Liver (tissue), 9 donors: Measurements from ENCODE around the gene ABLIM1. TPM values are rescaled to one million over a fixed set of nuclear protein-coding genes. Genes with fewer than 3 reads are reported as not detected.

Source experiments
- DNase-seq: peaks from one replicate; pipeline ENCODE4 v3.0.0-alpha.2; 2017; ENCODE audit warnings: low spot score
- H3K27ac ChIP-seq, 2 donors: one replicate each; pipeline ENCODE4 v1.7.0; 2013; ENCODE audit warnings: inconsistent platforms in 2 of 2, low read length in 2 of 2, control low read depth in 1 of 2, low read depth in 1 of 2, mild to moderate bottlenecking in 1 of 2
- H3K27me3 ChIP-seq, 4 donors: one replicate each; pipeline versions ENCODE4 v1.6.1 to v1.7.0; 2013; ENCODE audit warnings: low read length in 3 of 4, inconsistent platforms in 1 of 4, mild to moderate bottlenecking in 1 of 4, moderate library complexity in 1 of 4; ENCODE audit not compliant: control insufficient read depth in 4 of 4, insufficient read depth in 4 of 4
- H3K36me3 ChIP-seq, 4 donors: one replicate each; pipeline versions ENCODE4 v1.6.1 to v1.7.0; 2013; ENCODE audit warnings: low read length in 3 of 4, mild to moderate bottlenecking in 3 of 4, low read depth in 1 of 4, moderate library complexity in 1 of 4; ENCODE audit not compliant: control insufficient read depth in 4 of 4, insufficient read depth in 3 of 4
- H3K4me1 ChIP-seq, 4 donors: one replicate each; pipeline versions ENCODE4 v1.6.1 to v1.7.0; 2013; ENCODE audit warnings: low read length in 3 of 4, mild to moderate bottlenecking in 3 of 4, moderate library complexity in 1 of 4; ENCODE audit not compliant: control insufficient read depth in 4 of 4, insufficient read depth in 4 of 4
- H3K4me3 ChIP-seq, 3 donors: one replicate each; pipeline versions ENCODE4 v1.6.1 to v1.7.0; 2013; ENCODE audit warnings: low read length in 3 of 3, control low read depth in 1 of 3, low read depth in 1 of 3, mild to moderate bottlenecking in 1 of 3
- H3K9ac ChIP-seq, 2 donors: one replicate each; pipeline ENCODE4 v1.7.0; 2013; ENCODE audit warnings: low read length in 2 of 2, mild to moderate bottlenecking in 2 of 2, moderate library complexity in 2 of 2, control low read depth in 1 of 2, low read depth in 1 of 2
- H3K9me3 ChIP-seq, 4 donors: one replicate each; pipeline versions ENCODE4 v1.6.1 to v1.7.0; 2013; ENCODE audit warnings: low read length in 3 of 4; ENCODE audit not compliant: control insufficient read depth in 4 of 4
- ATF3 ChIP-seq: IDR thresholded peaks from 2 replicates; pipeline ENCODE4 v1.6.1; 2016; ENCODE audit warnings: antibody characterized with exemption
- CTCF ChIP-seq: fragments of 150-350 bp; IDR thresholded peaks from 2 replicates; pipeline ENCODE4 v1.5.1; 2017; ENCODE audit warnings: improper control_type of control experiment, low read depth, low read length; ENCODE audit not compliant: missing input control
- EGR1 ChIP-seq, 2 donors: IDR thresholded peaks; 2 replicates each; pipeline ENCODE4 v1.6.1; 2016 to 2018; ENCODE audit warnings: antibody characterized with exemption in 2 of 2, low read depth in 2 of 2
- FOXA1 ChIP-seq: IDR thresholded peaks from 2 replicates; pipeline ENCODE4 v1.6.1; 2016; ENCODE audit warnings: antibody characterized with exemption
- FOXA2 ChIP-seq: IDR thresholded peaks from 2 replicates; pipeline ENCODE4 v1.6.1; 2016; ENCODE audit warnings: antibody characterized with exemption
- GABPA ChIP-seq, 2 donors: IDR thresholded peaks in 1 of 2; conservative IDR thresholded peaks in 1 of 2; 2 replicates each; pipeline ENCODE4 v1.6.1; 2016; ENCODE audit warnings: antibody characterized with exemption in 2 of 2, mild to moderate bottlenecking in 1 of 2, moderate library complexity in 1 of 2
- HNF4A ChIP-seq, 2 donors: conservative IDR thresholded peaks; 2 replicates each; pipeline ENCODE4 v1.6.1; 2016; ENCODE audit warnings: antibody characterized with exemption in 2 of 2, mild to moderate bottlenecking in 2 of 2
- HNF4G ChIP-seq: IDR thresholded peaks from 2 replicates; pipeline ENCODE4 v1.6.1; 2016; ENCODE audit warnings: antibody characterized with exemption
- JUND ChIP-seq, 2 donors: IDR thresholded peaks; 2 replicates each; pipeline ENCODE4 v1.6.1; 2016; ENCODE audit warnings: antibody characterized with exemption in 2 of 2
- MAX ChIP-seq: IDR thresholded peaks from 2 replicates; pipeline ENCODE4 v1.6.1; 2016; ENCODE audit warnings: antibody characterized with exemption
- NR2F2 ChIP-seq: IDR thresholded peaks from 2 replicates; pipeline ENCODE4 v1.6.1; 2016; ENCODE audit warnings: antibody characterized with exemption
- RAD21 ChIP-seq, 2 donors: IDR thresholded peaks; 2 replicates each; pipeline ENCODE4 v1.6.1; 2016; ENCODE audit warnings: antibody characterized with exemption in 2 of 2, mild to moderate bottlenecking in 2 of 2
- RXRA ChIP-seq, 2 donors: IDR thresholded peaks; 2 replicates each; pipeline ENCODE4 v1.6.1; 2017 to 2018; ENCODE audit warnings: antibody characterized with exemption in 2 of 2, mild to moderate bottlenecking in 1 of 2
- SP1 ChIP-seq: IDR thresholded peaks from 2 replicates; pipeline ENCODE4 v1.6.1; 2018; ENCODE audit warnings: antibody characterized with exemption, mild to moderate bottlenecking
- TAF1 ChIP-seq: conservative IDR thresholded peaks from 2 replicates; pipeline ENCODE4 v1.6.1; 2016; ENCODE audit warnings: antibody characterized with exemption, mild to moderate bottlenecking
- YY1 ChIP-seq: IDR thresholded peaks from 2 replicates; pipeline ENCODE4 v1.6.1; 2016; ENCODE audit warnings: antibody characterized with exemption, mild to moderate bottlenecking
- ZBTB33 ChIP-seq: IDR thresholded peaks from 2 replicates; pipeline ENCODE4 v1.6.1; 2016; ENCODE audit warnings: antibody characterized with exemption
- WGBS: extraction: QIAGEN DNeasy Blood & Tissue Kit; methylation state at CpG from one replicate; pipeline ENCODE4 v1.1.7; 2013; 5-methylcytosine and 5-hydroxymethylcytosine counted together
- polyA plus RNA-seq, 2 donors: library from polyadenylated mRNA; stranded (reverse) in 1 of 2; unstranded in 1 of 2; fragments of 200-250 nt in 1 of 2; fragments of >200 nt in 1 of 2; fragmentation: Nextera tagmentation in 1 of 2; extraction: Ambion mirVana in 1 of 2; gene quantifications; one replicate each; pipeline versions ENCODE4 v1.2.1 to v1.2.3, GENCODE V29; 2013 to 2015
- total RNA-seq, 2 donors: library from RNA; depleted of rRNA; stranded (reverse); fragments of >200 nt; gene quantifications; one replicate each; pipeline ENCODE4 v1.2.3, GENCODE V29; 2014
- donor health status: healthy.
- donor health status: healthy.
- donor health status: healthy.
- donor health status: healthy.
- donor health status: healthy.

ABLIM1 gene
- total and polyA plus RNA-seq, 4 donors = 10.9 to 31.3 (median 13.1) TPM

- Histone ChIP-seq H3K27me3 (no peaks in the 10 kb centered on the region), H3K4me1 (no peaks in the 10 kb centered on the region), H3K9ac (no peak overlapping the region), H3K4me3 (no peak overlapping the region), H3K9me3 (no peaks in the 10 kb centered on the region), H3K36me3 (peaks cover 2 to 16% (median 6%) of the 10 kb centered on the region in 4 donors), H3K27ac (no peak overlapping the region)
- TF ChIP-seq HNF4G (no peak), GABPA (IDR thresholded peaks at IDR 0.05 in 1 of 2, conservative IDR thresholded peaks at IDR 0.05 in 1 of 2) (no peak), JUND (IDR thresholded peaks at IDR 0.05) (no peak), CTCF (no peak), NR2F2 (no peak), YY1 (no peak), ATF3 (no peak), FOXA1 (no peak), FOXA2 (no peak), EGR1 (IDR thresholded peaks at IDR 0.05; ENCODE audit: low read depth in 2 of 2) (no peak), SP1 (no peak), RXRA (IDR thresholded peaks at IDR 0.05) (no peak), TAF1 (no peak), MAX (no peak), HNF4A (conservative IDR thresholded peaks at IDR 0.05) (no peak)
- no peak for DNase-seq
These were observed 93.0 kb downstream of the ABLIM1 start for GRCh38 chr10:114565066-114565465.

- H3K4me1 ChIP-seq = peaks cover 0 to 5% (median 2%) of the 10 kb centered on the region in 4 donors
- H3K36me3 ChIP-seq = peaks cover 0 to 5% (median 2%) of the 10 kb centered on the region in 4 donors
- H3K27me3 ChIP-seq = no peaks in the 10 kb centered on the region
- H3K9ac ChIP-seq = no peak overlapping the region
- no peak for DNase-seq
- TF ChIP-seq RXRA (IDR thresholded peaks at IDR 0.05) (no peak), JUND (IDR thresholded peaks at IDR 0.05) (no peak), EGR1 (IDR thresholded peaks at IDR 0.05; ENCODE audit: low read depth in 2 of 2) (no peak), MAX (no peak), TAF1 (no peak), FOXA2 (no peak), RAD21 (IDR thresholded peaks at IDR 0.05) (no peak), FOXA1 (no peak), GABPA (IDR thresholded peaks at IDR 0.05 in 1 of 2, conservative IDR thresholded peaks at IDR 0.05 in 1 of 2) (no peak), HNF4G (no peak), NR2F2 (no peak), ATF3 (no peak), HNF4A (conservative IDR thresholded peaks at IDR 0.05) (no peak), SP1 (no peak)
- WGBS = 68% methylated on average over 7 of the region's 7 CpGs
- no peak overlapping the region for H3K4me3 ChIP-seq
- H3K27ac ChIP-seq = no peak overlapping the region
- H3K9me3 ChIP-seq = no peaks in the 10 kb centered on the region
These were observed 97.0 kb downstream of the ABLIM1 start for GRCh38 chr10:114561008-114561523.

GRCh38 chr10:114560144-114560543 is 97.9 kb downstream of the ABLIM1 start:
- H3K4me3 ChIP-seq = no peak overlapping the region
- peaks cover 0 to 5% (median 2%) of the 10 kb centered on the region in 4 donors for H3K4me1 ChIP-seq
- 94% methylated on average over 5 of the region's 5 CpGs for WGBS
- no peak overlapping the region for H3K9ac ChIP-seq
- DNase-seq = no peak
- peaks cover 0 to 4% (median 0%) of the 10 kb centered on the region in 4 donors for H3K36me3 ChIP-seq
- H3K27me3 ChIP-seq = no peaks in the 10 kb centered on the region
- H3K27ac ChIP-seq = no peak overlapping the region
- no peaks in the 10 kb centered on the region for H3K9me3 ChIP-seq
- TF ChIP-seq TAF1 = no peak
- no peak for TF ChIP-seq ATF3
- TF ChIP-seq FOXA2 = no peak
- no peak for TF ChIP-seq HNF4A (conservative IDR thresholded peaks at IDR 0.05)
- no peak for TF ChIP-seq JUND (IDR thresholded peaks at IDR 0.05)
- TF ChIP-seq ZBTB33 = no peak
- no peak for TF ChIP-seq SP1
- no peak for TF ChIP-seq FOXA1
- TF ChIP-seq GABPA (IDR thresholded peaks at IDR 0.05 in 1 of 2, conservative IDR thresholded peaks at IDR 0.05 in 1 of 2) = no peak
- TF ChIP-seq YY1 = no peak
- no peak for TF ChIP-seq RAD21 (IDR thresholded peaks at IDR 0.05)
